ENCODE data around the gene ZNF580.
A peak's percentile ranks its signal among the peaks of the same experiment; 100 is the strongest.

Gene ZNF580

GRCh38 chr19:55653651-55654322 lies 13.0 kb downstream of the ZNF580 start (continued):
- TF ChIP-seq ZNF561 (tag by site-specific recombination; IDR thresholded peaks at IDR 0.05; ENCODE audit: borderline replicate concordance) (0 out of 2 replicates have a peak, but pooled peaks have one; percentile 73), TSHZ1 (tag by site-specific recombination; IDR thresholded peaks at IDR 0.05; ENCODE audit: borderline replicate concordance) (no peak), ZNF10 (tag by site-specific recombination; IDR thresholded peaks at IDR 0.05) (peak; percentile 45; the same call in 1 of the 2 replicates), SP2 (tag by site-specific recombination; IDR thresholded peaks at IDR 0.05) (peak; percentile 59), ZIC2 (tag by site-specific recombination; IDR thresholded peaks at IDR 0.05) (0 out of 2 replicates have a peak, but pooled peaks have one; percentile 15), BCL11A (tag by site-specific recombination; IDR thresholded peaks at IDR 0.05; ENCODE audit: low read depth) (peak; percentile 97), ZNF335 (tag by site-specific recombination; conservative IDR thresholded peaks at IDR 0.05) (peak; percentile 95), ZNF341 (tag by site-specific recombination; IDR thresholded peaks at IDR 0.05; ENCODE audit: low read depth) (peak; percentile 79), PRDM10 (tag by site-specific recombination; IDR thresholded peaks at IDR 0.05) (peak; percentile 93), ZNF626 (tag by site-specific recombination; IDR thresholded peaks at IDR 0.05) (no peak), ZNF146 (tag by site-specific recombination; IDR thresholded peaks at IDR 0.05) (no peak), ZBTB8A (tag by site-specific recombination; IDR thresholded peaks at IDR 0.05) (peak; percentile 42; the same call in 1 of the 2 replicates), PRDM4 (tag by site-specific recombination; IDR thresholded peaks at IDR 0.05) (peak; percentile 27), HOXC10 (CRISPR knock-in tag; IDR thresholded peaks at IDR 0.05) (0 out of 2 replicates have a peak, but pooled peaks have one; percentile 29), ZBTB20 (tag by site-specific recombination; IDR thresholded peaks at IDR 0.05) (no peak; the same call in 1 of the 2 replicates)
- TF ChIP-seq, protein P1, sequence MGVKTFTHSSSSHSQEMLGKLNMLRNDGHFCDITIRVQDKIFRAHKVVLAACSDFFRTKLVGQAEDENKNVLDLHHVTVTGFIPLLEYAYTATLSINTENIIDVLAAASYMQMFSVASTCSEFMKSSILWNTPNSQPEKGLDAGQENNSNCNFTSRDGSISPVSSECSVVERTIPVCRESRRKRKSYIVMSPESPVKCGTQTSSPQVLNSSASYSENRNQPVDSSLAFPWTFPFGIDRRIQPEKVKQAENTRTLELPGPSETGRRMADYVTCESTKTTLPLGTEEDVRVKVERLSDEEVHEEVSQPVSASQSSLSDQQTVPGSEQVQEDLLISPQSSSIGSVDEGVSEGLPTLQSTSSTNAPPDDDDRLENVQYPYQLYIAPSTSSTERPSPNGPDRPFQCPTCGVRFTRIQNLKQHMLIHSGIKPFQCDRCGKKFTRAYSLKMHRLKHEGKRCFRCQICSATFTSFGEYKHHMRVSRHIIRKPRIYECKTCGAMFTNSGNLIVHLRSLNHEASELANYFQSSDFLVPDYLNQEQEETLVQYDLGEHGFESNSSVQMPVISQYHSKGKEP (tag by site-specific recombination; IDR thresholded peaks at IDR 0.05), result 0 out of 2 replicates have a peak, but pooled peaks have one; percentile 23
- TF ChIP-seq, protein P2, sequence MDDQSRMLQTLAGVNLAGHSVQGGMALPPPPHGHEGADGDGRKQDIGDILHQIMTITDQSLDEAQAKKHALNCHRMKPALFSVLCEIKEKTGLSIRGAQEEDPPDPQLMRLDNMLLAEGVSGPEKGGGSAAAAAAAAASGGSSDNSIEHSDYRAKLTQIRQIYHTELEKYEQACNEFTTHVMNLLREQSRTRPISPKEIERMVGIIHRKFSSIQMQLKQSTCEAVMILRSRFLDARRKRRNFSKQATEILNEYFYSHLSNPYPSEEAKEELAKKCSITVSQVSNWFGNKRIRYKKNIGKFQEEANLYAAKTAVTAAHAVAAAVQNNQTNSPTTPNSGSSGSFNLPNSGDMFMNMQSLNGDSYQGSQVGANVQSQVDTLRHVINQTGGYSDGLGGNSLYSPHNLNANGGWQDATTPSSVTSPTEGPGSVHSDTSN (CRISPR knock-in tag; IDR thresholded peaks at IDR 0.05), result peak; percentile 93

Data from HEK293 (cell line).